GM12878 (cell line): ENCODE results near the gene CCDC9B. TPM values are rescaled to one million over a fixed set of nuclear protein-coding genes. Genes with fewer than 3 reads are reported as not detected.

Experiments used
- ATAC-seq: fragments of 200-7000 bp; cut with Tn5 transposase; 3 replicates; pipeline ENCODE4 v1.9.1; 2020; ENCODE audit warnings: mild to moderate bottlenecking, moderate library complexity
- BruUV-seq: library from RNA; stranded (reverse); fragments of 400-500 nt; replicated peaks from 2 replicates; lab custom pipeline; 2021; lab: Mats Ljungman, UMichigan
- CTCF ChIA-PET: fragments of 300-600 bp; sonication (Branson Sonifier 250); formaldehyde crosslinking; extraction: SDS; loops from one replicate; lab custom pipeline; 2021; ENCODE audit warnings: inconsistent platforms; lab: Yijun Ruan, JAX
- POLR2A ChIA-PET: fragments of 350-600 bp; formaldehyde crosslinking; extraction: SDS; loops from one replicate; lab custom pipeline; 2021; ENCODE audit warnings: inconsistent platforms; lab: Charles Lee
- RAD21 ChIA-PET: fragments of 300-600 bp; sonication (Branson Sonifier 250); formaldehyde crosslinking; loops from one replicate; lab custom pipeline; 2023; ENCODE audit warnings: antibody characterized with exemption; ENCODE audit not compliant: unreplicated experiment; lab: Charles Lee
- SMC1A ChIA-PET: fragments of 300-600 bp; sonication (Branson Sonifier 250); formaldehyde crosslinking; loops from one replicate; lab custom pipeline; 2023; ENCODE audit not compliant: unreplicated experiment, uncharacterized antibody; lab: Charles Lee
- DNase-seq: peaks from one replicate; pipeline ENCODE4 v3.0.0-alpha.2; 2011; ENCODE audit warnings: low read depth, low spot score
- FAIRE-seq: peaks from 3 replicates; lab custom pipeline; 2011; peaks lifted over from hg19 to GRCh38; lab: Jason Lieb, UNC
- H2AFZ ChIP-seq: 2 replicates; pipeline ENCODE4 v1.6.0; 2011; ENCODE audit warnings: low read depth, low read length, control low read depth; ENCODE audit not compliant: control insufficient read depth
- H3K27ac ChIP-seq: 2 replicates; pipeline ENCODE4 v1.5.1; 2011; ENCODE audit warnings: control low read depth; ENCODE audit not compliant: control insufficient read depth, insufficient read depth
- H3K27me3 ChIP-seq, 2 experiments: replicated peaks in 1 of 2; 2 replicates each; pipeline versions ENCODE4 v1.6.0 to v1.6.1; 2011; ENCODE audit warnings: low read length in 1 of 2; ENCODE audit not compliant: control insufficient read depth in 2 of 2, insufficient read depth in 2 of 2
- H3K36me3 ChIP-seq, 2 experiments: 2 replicates each; pipeline ENCODE4 v1.5.1; 2011; ENCODE audit warnings: low read length in 1 of 2; ENCODE audit not compliant: control insufficient read depth in 2 of 2, insufficient read depth in 2 of 2
- H3K4me1 ChIP-seq: 2 replicates; pipeline ENCODE4 v1.6.1; 2011; ENCODE audit warnings: mild to moderate bottlenecking, low read length, moderate library complexity, mixed read lengths; ENCODE audit not compliant: control insufficient read depth, insufficient read depth
- H3K4me2 ChIP-seq: 2 replicates; pipeline ENCODE4 v1.6.0; 2011; ENCODE audit warnings: control low read depth; ENCODE audit not compliant: control insufficient read depth, insufficient read depth
- H3K4me3 ChIP-seq: fragments of 200-600 bp; sonication (generic); 2 replicates; pipeline ENCODE4 v1.5.1; 2016
- H3K79me2 ChIP-seq: 2 replicates; pipeline ENCODE4 v1.6.0; 2011; ENCODE audit warnings: low read length; ENCODE audit not compliant: control insufficient read depth, insufficient read depth
- H3K9ac ChIP-seq: 2 replicates; pipeline ENCODE4 v1.8.0; 2011; ENCODE audit warnings: low read length, control low read depth, mixed read lengths; ENCODE audit not compliant: control insufficient read depth, insufficient read depth
- H3K9me3 ChIP-seq: replicated peaks from 3 replicates; pipeline ENCODE4 v1.5.1; 2011; ENCODE audit warnings: mild to moderate bottlenecking, low read length; ENCODE audit not compliant: control insufficient read depth, insufficient read depth
- H4K20me1 ChIP-seq: 2 replicates; pipeline ENCODE4 v1.6.0; 2011; ENCODE audit not compliant: control insufficient read depth, insufficient read depth
- BACH1 ChIP-seq: fragments of 450-650 bp; IDR thresholded peaks from 2 replicates; pipeline ENCODE4 v1.6.1; 2017; ENCODE audit warnings: mild to moderate bottlenecking, borderline replicate concordance
- BMI1 ChIP-seq: fragments of 450-650 bp; IDR thresholded peaks from 2 replicates; pipeline ENCODE4 v1.6.1; 2016; ENCODE audit warnings: mild to moderate bottlenecking, moderate library complexity, borderline replicate concordance
- BRCA1 ChIP-seq: IDR thresholded peaks from 2 replicates; pipeline ENCODE4 v1.6.1; 2011; ENCODE audit warnings: low read depth, low read length, improper control_type of control experiment
- E2F8 ChIP-seq: fragments of 450-650 bp; IDR thresholded peaks from 2 replicates; pipeline ENCODE4 v1.6.1; 2018; ENCODE audit warnings: mild to moderate bottlenecking, low read depth, moderate library complexity; ENCODE audit not compliant: partially characterized antibody
- HCFC1 ChIP-seq: fragments of 150-350 bp; IDR thresholded peaks from 2 replicates; pipeline ENCODE4 v1.6.1; 2014; ENCODE audit warnings: low read length
- NRF1 ChIP-seq: conservative IDR thresholded peaks from 2 replicates; pipeline ENCODE4 v1.6.1; 2011; ENCODE audit warnings: mild to moderate bottlenecking, low read depth, low read length, improper control_type of control experiment
- RELA ChIP-seq: fragments of 450-650 bp; IDR thresholded peaks from 2 replicates; pipeline ENCODE4 v1.8.0; 2014; ENCODE audit warnings: borderline replicate concordance; ENCODE audit not compliant: partially characterized antibody
- REST ChIP-seq: IDR thresholded peaks from 2 replicates; pipeline ENCODE4 v1.6.1; 2012; ENCODE audit warnings: mild to moderate bottlenecking, low read depth, low read length
- SRF ChIP-seq, 2 experiments: IDR thresholded peaks; 2 replicates each; pipeline ENCODE4 v1.6.1; 2011; ENCODE audit warnings: low read depth in 2 of 2, low read length in 2 of 2, mild to moderate bottlenecking in 1 of 2, moderate library complexity in 1 of 2
- SUPT20H ChIP-seq: IDR thresholded peaks from 2 replicates; pipeline ENCODE4 v1.6.1; 2011; ENCODE audit warnings: low read depth, mild to moderate bottlenecking, low read length, moderate library complexity, borderline replicate concordance; ENCODE audit not compliant: control insufficient read depth
- SUZ12 ChIP-seq: fragments of 200-600 bp; sonication (generic); IDR thresholded peaks from one replicate; pipeline ENCODE4 v1.6.1; 2018; ENCODE audit warnings: antibody characterized with exemption, mild to moderate bottlenecking; ENCODE audit not compliant: unreplicated experiment
- YBX1 ChIP-seq: fragments of 450-650 bp; IDR thresholded peaks from 2 replicates; pipeline ENCODE4 v1.6.1; 2016; ENCODE audit warnings: antibody characterized with exemption
- ZNF207 ChIP-seq: fragments of 450-650 bp; IDR thresholded peaks from 2 replicates; pipeline ENCODE4 v1.6.1; 2014; ENCODE audit warnings: antibody characterized with exemption, mild to moderate bottlenecking, borderline replicate concordance
- WGBS: methylation state at CpG from one replicate; pipeline ENCODE4 v1.1.6; 2016; ENCODE audit warnings: low lambda C conversion rate; ENCODE audit not compliant: insufficient replicate concordance, insufficient coverage; ENCODE audit errors: missing lambda C conversion rate; 5-methylcytosine and 5-hydroxymethylcytosine counted together
- in situ Hi-C: fragments of 300-500 bp; cut with MboI; formaldehyde crosslinking; loops from 9 replicates; pipeline ENCODE4 v1.14.3; 2018; ENCODE audit warnings: mixed read lengths
- intact Hi-C: fragments of 100-400 bp; cut with micrococcal nuclease; formaldehyde crosslinking; loops from one replicate; pipeline ENCODE4 v1.14.2; 2022; ENCODE audit not compliant: unreplicated experiment
- polyA plus RNA-seq, 11 experiments: library from polyadenylated mRNA; depleted of rRNA in 4 of 11; unstranded in 6 of 11; stranded (reverse) in 5 of 11; fragments of >200 nt; fragmentation: Nextera tagmentation in 4 of 11; fragmentation: Illumina TruSeq in 1 of 11; extraction: Ambion mirVana in 4 of 11; extraction: Trizol in 1 of 11; gene quantifications; 1 replicate in 1 of 11; 2 replicates in 10 of 11; pipeline versions ENCODE4 v1.2.1 to v1.2.3, GENCODE V29; 2011 to 2016; ENCODE audit warnings: inconsistent platforms in 2 of 11, missing spikeins in 2 of 11, low read depth in 1 of 11
- total RNA-seq, 4 experiments: library from RNA; depleted of rRNA in 3 of 4; stranded (reverse); fragments of >200 nt in 3 of 4; fragmentation: Illumina TruSeq in 1 of 4; extraction: Trizol in 1 of 4; gene quantifications; 2 replicates each; pipeline versions ENCODE4 v1.2.1 to v1.2.3, GENCODE V29; 2013 to 2021
- TF ChIP-seq, protein P1 (sequence below): IDR thresholded peaks from 2 replicates; pipeline ENCODE4 v1.6.1; 2011; ENCODE audit warnings: borderline replicate concordance, low read depth, mild to moderate bottlenecking, moderate library complexity, low read length; ENCODE audit not compliant: insufficient read depth, poor library complexity, severe bottlenecking
- TF ChIP-seq, protein P2 (sequence below): fragments of 450-650 bp; IDR thresholded peaks from 2 replicates; pipeline ENCODE4 v1.6.1; 2017; ENCODE audit warnings: borderline replicate concordance

CCDC9B gene
- total and polyA plus RNA-seq, 10 of the 15 experiments (the other 5 are each of a cell fraction or from before 2014, with no cell fraction given), result 0.01 to 0.08 (median 0.03) TPM; not detected in 6

DNA sequence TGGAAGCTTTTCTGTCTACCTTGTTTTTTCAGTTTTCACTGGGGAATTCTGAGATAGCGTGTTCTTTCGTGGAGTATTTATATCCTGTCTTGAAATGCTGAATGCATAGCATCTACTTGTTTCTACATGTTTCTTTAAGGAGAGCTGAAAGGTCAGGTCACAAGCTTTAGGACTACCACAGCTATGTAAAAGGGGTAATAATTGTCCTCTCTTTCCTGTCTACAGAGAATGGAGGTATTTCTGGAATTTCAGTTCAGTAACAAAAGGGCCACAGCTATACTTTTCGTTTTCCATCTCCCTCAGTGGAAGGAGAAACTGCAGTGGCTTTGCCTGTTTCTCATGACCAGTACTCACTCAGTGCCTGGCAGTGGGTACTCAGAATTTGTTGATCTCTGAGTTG lies 12.6 kb downstream of the CCDC9B start:
- no peak overlapping the region for H3K4me2 ChIP-seq
- FAIRE-seq (no peak), DNase-seq (no peak), ATAC-seq (no peak)
- no peaks in the 10 kb centered on the region for H4K20me1 ChIP-seq
- ChIA-PET POLR2A (interaction anchor here (1.0 kb wide), 1 partner anchor 9 kb away, joined by 3 read pairs; no protein-coding TSS in a partner anchor), CTCF (interaction anchor here (1.0 to 6.7 kb wide), 10 partner anchors 9 to 110 kb away, joined by 3 to 103 read pairs (median 4); partner anchors contain the start of gene CCDC9B), RAD21 (interaction anchor here (4.1 kb wide), 1 partner anchor 9 kb away, joined by 21 read pairs; no protein-coding TSS in a partner anchor), SMC1A (interaction anchor here (1.5 to 5.7 kb wide), 2 partner anchors 10 to 11 kb away, joined by 5 to 31 read pairs; no protein-coding TSS in a partner anchor)
- no peaks in the 10 kb centered on the region for H3K79me2 ChIP-seq
- WGBS, result 56% methylated on average over 3 of the region's 3 CpGs
- no TSS peak for BruUV-seq
- no peaks in the 10 kb centered on the region for H3K36me3 ChIP-seq
- H3K27me3 ChIP-seq, result no peaks in the 10 kb centered on the region
- intact Hi-C loops (no loop called here), in situ Hi-C loops (no loop called here)
- H3K9me3 ChIP-seq, result no peaks in the 10 kb centered on the region
- no peak overlapping the region for H2AFZ ChIP-seq
- H3K27ac ChIP-seq, result no peak overlapping the region
- no peaks in the 10 kb centered on the region; the same call in 1 of the 2 replicates for H3K4me1 ChIP-seq
- H3K9ac ChIP-seq, result no peak overlapping the region
- no peak overlapping the region for H3K4me3 ChIP-seq
- TF ChIP-seq RELA, result no peak
- TF ChIP-seq, protein P1, sequence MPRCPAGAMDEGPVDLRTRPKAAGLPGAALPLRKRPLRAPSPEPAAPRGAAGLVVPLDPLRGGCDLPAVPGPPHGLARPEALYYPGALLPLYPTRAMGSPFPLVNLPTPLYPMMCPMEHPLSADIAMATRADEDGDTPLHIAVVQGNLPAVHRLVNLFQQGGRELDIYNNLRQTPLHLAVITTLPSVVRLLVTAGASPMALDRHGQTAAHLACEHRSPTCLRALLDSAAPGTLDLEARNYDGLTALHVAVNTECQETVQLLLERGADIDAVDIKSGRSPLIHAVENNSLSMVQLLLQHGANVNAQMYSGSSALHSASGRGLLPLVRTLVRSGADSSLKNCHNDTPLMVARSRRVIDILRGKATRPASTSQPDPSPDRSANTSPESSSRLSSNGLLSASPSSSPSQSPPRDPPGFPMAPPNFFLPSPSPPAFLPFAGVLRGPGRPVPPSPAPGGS, result no peak
- no peak for TF ChIP-seq BMI1
- TF ChIP-seq YBX1, result no peak
- TF ChIP-seq ZNF207, result no peak
- TF ChIP-seq BRCA1, result no peak
- no peak for TF ChIP-seq BACH1
- TF ChIP-seq SUZ12, result no peak
- no peak for TF ChIP-seq HCFC1
- no peak for TF ChIP-seq E2F8
- TF ChIP-seq REST, result no peak
- no peak for TF ChIP-seq SRF (IDR thresholded peaks at IDR 0.05; ENCODE audit: low read depth in 2 of 2, low read length in 2 of 2)
- TF ChIP-seq NRF1, result no peak
- TF ChIP-seq SUPT20H, result no peak
- TF ChIP-seq, protein P2, sequence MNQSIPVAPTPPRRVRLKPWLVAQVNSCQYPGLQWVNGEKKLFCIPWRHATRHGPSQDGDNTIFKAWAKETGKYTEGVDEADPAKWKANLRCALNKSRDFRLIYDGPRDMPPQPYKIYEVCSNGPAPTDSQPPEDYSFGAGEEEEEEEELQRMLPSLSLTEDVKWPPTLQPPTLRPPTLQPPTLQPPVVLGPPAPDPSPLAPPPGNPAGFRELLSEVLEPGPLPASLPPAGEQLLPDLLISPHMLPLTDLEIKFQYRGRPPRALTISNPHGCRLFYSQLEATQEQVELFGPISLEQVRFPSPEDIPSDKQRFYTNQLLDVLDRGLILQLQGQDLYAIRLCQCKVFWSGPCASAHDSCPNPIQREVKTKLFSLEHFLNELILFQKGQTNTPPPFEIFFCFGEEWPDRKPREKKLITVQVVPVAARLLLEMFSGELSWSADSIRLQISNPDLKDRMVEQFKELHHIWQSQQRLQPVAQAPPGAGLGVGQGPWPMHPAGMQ, result no peak
